ENCODE results near the gene OTUB2.

- no peak for TF ChIP-seq CTCF (conservative IDR thresholded peaks at IDR 0.05; ENCODE audit: low read depth, low read length)
- no peak for TF ChIP-seq EZH2 (IDR thresholded peaks at IDR 0.05; ENCODE audit: low read length, unreplicated experiment)
- TF ChIP-seq EZH2phosphoT487 (IDR thresholded peaks at IDR 0.05; ENCODE audit: borderline replicate concordance, low read length) = no peak
Measured at GRCh38 chr14:93986955-93987354, 39.2 kb upstream of the OTUB2 start.

Measured in PC-3 (cell line).